Thyroid gland (tissue), 4 donors: ENCODE data around the gene PLCB1.

Source experiments
- CTCF ChIP-seq, 6 experiments: fragments of 200-600 bp in 3 of 6; fragments of 450-650 bp in 3 of 6; sonication (generic) in 3 of 6; IDR thresholded peaks; one replicate each; pipeline ENCODE4 v1.5.1; 2016 to 2019; ENCODE audit warnings: antibody characterized with exemption in 6 of 6, mild to moderate bottlenecking in 2 of 6, inconsistent platforms in 1 of 6, moderate library complexity in 1 of 6
- POLR2A ChIP-seq, 2 donors: fragments of 450-650 bp; IDR thresholded peaks; one replicate each; pipeline ENCODE4 v1.6.1; 2017; ENCODE audit warnings: antibody characterized with exemption in 2 of 2, mild to moderate bottlenecking in 2 of 2, moderate library complexity in 1 of 2

GRCh38 chr20:8315639-8316573 lies 183.8 kb downstream of the PLCB1 start:
- TF ChIP-seq CTCF (IDR thresholded peaks at IDR 0.05) (no peak), POLR2A (IDR thresholded peaks at IDR 0.05) (no peak)
